ENCODE measurements around the gene PRKCQ. TPM values are rescaled to one million over a fixed set of nuclear protein-coding genes. Genes with fewer than 3 reads are reported as not detected.

PRKCQ gene
- total RNA-seq, 1 donor from 2014 or later, result 2.3 TPM

- no peaks in the 10 kb centered on the region for H3K36me3 Mint-ChIP-seq
- TF ChIP-seq, protein P1, sequence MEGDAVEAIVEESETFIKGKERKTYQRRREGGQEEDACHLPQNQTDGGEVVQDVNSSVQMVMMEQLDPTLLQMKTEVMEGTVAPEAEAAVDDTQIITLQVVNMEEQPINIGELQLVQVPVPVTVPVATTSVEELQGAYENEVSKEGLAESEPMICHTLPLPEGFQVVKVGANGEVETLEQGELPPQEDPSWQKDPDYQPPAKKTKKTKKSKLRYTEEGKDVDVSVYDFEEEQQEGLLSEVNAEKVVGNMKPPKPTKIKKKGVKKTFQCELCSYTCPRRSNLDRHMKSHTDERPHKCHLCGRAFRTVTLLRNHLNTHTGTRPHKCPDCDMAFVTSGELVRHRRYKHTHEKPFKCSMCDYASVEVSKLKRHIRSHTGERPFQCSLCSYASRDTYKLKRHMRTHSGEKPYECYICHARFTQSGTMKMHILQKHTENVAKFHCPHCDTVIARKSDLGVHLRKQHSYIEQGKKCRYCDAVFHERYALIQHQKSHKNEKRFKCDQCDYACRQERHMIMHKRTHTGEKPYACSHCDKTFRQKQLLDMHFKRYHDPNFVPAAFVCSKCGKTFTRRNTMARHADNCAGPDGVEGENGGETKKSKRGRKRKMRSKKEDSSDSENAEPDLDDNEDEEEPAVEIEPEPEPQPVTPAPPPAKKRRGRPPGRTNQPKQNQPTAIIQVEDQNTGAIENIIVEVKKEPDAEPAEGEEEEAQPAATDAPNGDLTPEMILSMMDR (IDR thresholded peaks at IDR 0.05; ENCODE audit: unreplicated experiment), result no peak
- H3K4me1 Mint-ChIP-seq, result peaks cover 19% of the 10 kb centered on the region
- no peak overlapping the region for H3K27ac Mint-ChIP-seq
- DNase-seq (ENCODE audit: low spot score in 2 of 2, unreplicated experiment in 2 of 2), result no peak
- no peak overlapping the region for H3K4me3 Mint-ChIP-seq
- H3K27me3 Mint-ChIP-seq (ENCODE audit: low read depth), result peaks cover 25% of the 10 kb centered on the region
- H3K9me3 Mint-ChIP-seq, result no peaks in the 10 kb centered on the region
These were observed 177.7 kb downstream of the PRKCQ start for GRCh38 chr10:6402349-6402709.

DNA sequence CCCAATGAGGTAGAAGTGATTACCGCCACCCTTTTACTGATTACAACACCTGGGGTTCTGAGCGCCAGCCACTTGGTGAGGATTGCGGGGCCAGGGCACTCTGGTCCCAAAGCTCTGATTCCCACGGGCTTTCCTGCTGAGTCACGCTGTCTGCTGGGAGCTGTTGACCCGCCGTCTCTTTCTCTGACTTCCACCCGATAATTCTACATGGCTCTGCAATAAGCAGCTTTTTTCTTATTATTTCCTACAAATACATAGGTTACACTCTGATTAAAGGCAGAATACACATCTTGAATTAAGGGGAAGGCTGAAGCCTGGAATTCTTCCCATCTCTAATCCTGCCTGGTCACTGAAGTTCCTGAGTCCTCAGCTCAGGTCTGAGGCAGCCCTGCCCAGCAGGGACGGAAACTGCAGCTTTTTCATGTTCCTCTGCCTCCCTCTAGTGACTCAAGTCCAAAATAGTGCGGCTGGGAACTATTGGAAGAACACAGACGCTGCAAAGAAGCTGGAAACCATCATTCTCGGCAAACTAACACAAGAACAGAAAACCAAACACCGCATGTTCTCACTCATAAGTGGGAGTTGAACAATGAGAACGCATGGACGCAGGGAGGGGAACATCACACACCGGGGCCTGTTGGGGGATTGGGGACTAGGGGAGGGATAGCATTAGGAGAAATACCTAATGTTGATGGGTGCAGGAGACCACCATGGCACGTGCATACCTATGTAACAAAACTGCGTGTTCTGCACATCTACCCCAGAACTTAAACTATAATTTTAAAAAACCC is 178.3 kb downstream of the PRKCQ start:
- Mint-ChIP-seq H3K27ac (peak overlapping the region; percentile 54), H3K4me3 (peak overlapping the region; percentile 64), H3K36me3 (no peaks in the 10 kb centered on the region), H3K27me3 (ENCODE audit: low read depth) (peaks cover 25% of the 10 kb centered on the region), H3K9me3 (no peaks in the 10 kb centered on the region), H3K4me1 (peaks cover 19% of the 10 kb centered on the region)
- TF ChIP-seq, protein P1 (IDR thresholded peaks at IDR 0.05; ENCODE audit: unreplicated experiment), result peak; percentile 55
- peak; percentile 46 to 70 for DNase-seq (ENCODE audit: low spot score in 2 of 2, unreplicated experiment in 2 of 2)

DNA sequence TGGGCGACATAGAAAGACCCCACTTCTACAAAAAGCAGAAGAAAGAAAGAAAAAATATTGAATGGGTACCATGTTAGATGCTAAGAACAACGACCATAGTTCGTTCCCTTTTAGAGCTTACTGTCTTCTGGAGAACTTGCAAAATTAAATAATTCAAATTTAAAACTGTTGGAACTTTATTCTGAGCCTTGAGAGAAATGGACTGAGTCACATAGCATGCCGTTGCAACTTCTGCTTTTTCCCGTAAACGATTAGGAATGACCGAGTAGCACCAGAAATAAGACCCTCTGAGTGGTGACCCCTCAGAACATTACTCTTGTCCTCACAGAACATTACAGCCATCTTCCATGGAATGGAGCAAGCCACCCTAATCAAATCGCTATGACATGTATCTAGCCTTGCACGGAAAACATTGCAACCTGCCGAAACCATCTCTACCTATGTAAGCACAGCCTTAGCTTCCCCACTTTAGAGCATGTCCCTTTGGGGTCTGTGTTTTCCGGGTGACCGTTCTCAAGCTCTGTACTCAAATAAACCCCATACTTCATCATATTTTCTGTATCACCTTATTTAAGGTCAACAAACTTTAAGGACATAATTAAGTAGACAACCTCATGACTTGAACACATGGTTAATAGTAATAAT is 179.1 kb downstream of the PRKCQ start:
- no peak overlapping the region for H3K27ac Mint-ChIP-seq
- H3K4me3 Mint-ChIP-seq, result no peak overlapping the region
- no peaks in the 10 kb centered on the region for H3K9me3 Mint-ChIP-seq
- DNase-seq (ENCODE audit: low spot score in 2 of 2, unreplicated experiment in 2 of 2), result no peak
- H3K36me3 Mint-ChIP-seq, result no peaks in the 10 kb centered on the region
- TF ChIP-seq, protein P1 (IDR thresholded peaks at IDR 0.05; ENCODE audit: unreplicated experiment), result no peak
- H3K4me1 Mint-ChIP-seq, result peaks cover 19% of the 10 kb centered on the region
- H3K27me3 Mint-ChIP-seq (ENCODE audit: low read depth), result peaks cover 25% of the 10 kb centered on the region

DNA sequence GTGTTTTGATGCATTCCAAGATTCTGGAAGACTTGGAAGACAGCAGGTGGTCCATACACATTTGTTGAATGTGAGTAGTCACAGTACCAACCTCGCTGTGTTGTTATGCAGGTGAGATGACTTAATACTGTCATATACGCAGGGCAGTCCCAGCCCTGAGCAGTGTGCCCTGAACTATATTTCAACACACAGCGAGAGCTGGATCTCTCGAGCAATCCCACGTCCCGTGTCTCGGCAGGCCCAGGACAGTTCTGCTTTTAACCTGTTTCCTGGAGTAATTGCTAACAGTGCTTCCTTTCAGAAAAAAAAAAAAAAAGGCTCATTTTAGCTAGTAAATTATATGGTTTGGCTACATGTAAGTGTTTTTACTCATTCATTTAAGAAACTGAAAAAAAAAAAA is 179.7 kb downstream of the PRKCQ start:
- no peaks in the 10 kb centered on the region for H3K36me3 Mint-ChIP-seq
- TF ChIP-seq, protein P1 (IDR thresholded peaks at IDR 0.05; ENCODE audit: unreplicated experiment), result no peak
- peak overlapping the region; percentile 2 for H3K27ac Mint-ChIP-seq
- H3K27me3 Mint-ChIP-seq (ENCODE audit: low read depth), result peaks cover 21% of the 10 kb centered on the region
- H3K4me3 Mint-ChIP-seq, result no peak overlapping the region
- H3K4me1 Mint-ChIP-seq, result peaks cover 19% of the 10 kb centered on the region
- H3K9me3 Mint-ChIP-seq, result no peaks in the 10 kb centered on the region
- DNase-seq (ENCODE audit: low spot score in 2 of 2, unreplicated experiment in 2 of 2), result no peak

DNA sequence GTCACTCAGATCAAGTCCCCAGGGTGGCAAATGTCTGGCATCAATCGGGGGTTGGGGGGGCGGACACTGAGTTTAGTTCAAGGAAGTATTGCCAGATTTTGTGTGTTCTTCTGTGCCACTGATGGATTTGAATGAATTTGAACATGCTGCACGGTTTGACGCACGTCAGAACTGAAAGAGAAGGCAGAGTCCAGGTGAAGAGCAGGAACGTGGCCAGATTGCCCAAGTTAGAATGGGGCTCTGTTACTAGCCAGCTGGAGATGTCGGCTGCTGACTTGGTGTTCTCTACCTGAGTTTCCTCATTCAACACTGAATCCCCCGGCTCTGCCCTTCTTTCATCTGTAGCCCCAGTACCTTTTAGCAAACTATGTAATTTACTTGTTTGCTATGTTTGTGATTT is 180.2 kb downstream of the PRKCQ start:
- no peak for DNase-seq (ENCODE audit: low spot score in 2 of 2, unreplicated experiment in 2 of 2)
- Mint-ChIP-seq H3K4me1 (peaks cover 19% of the 10 kb centered on the region), H3K27me3 (ENCODE audit: low read depth) (peaks cover 19% of the 10 kb centered on the region), H3K27ac (peak overlapping the region; percentile 24), H3K36me3 (no peaks in the 10 kb centered on the region), H3K9me3 (no peaks in the 10 kb centered on the region), H3K4me3 (no peak overlapping the region)
- TF ChIP-seq, protein P1 (IDR thresholded peaks at IDR 0.05; ENCODE audit: unreplicated experiment), result no peak
